Glutamatergic neuron (in vitro differentiated cells): ENCODE results near the gene LZTR1. TPM values are rescaled to one million over a fixed set of nuclear protein-coding genes. Genes with fewer than 3 reads are reported as not detected.

Experiments used
- DNase-seq: peaks from one replicate; pipeline ENCODE4 v3.0.0; 2022
- H3K27ac Mint-ChIP-seq: one replicate; pipeline ENCODE4 v1.8.0; 2020; ENCODE audit warnings: mild to moderate bottlenecking, mixed read lengths, inconsistent platforms; ENCODE audit not compliant: unreplicated experiment
- H3K27me3 Mint-ChIP-seq: one replicate; pipeline ENCODE4 v1.8.0; 2020; ENCODE audit warnings: mild to moderate bottlenecking, moderate library complexity, mixed read lengths, inconsistent platforms; ENCODE audit not compliant: unreplicated experiment
- H3K36me3 Mint-ChIP-seq: one replicate; pipeline ENCODE4 v1.8.0; 2020; ENCODE audit warnings: mild to moderate bottlenecking, mixed read lengths, inconsistent platforms; ENCODE audit not compliant: unreplicated experiment
- H3K4me1 Mint-ChIP-seq: one replicate; pipeline ENCODE4 v1.8.0; 2020; ENCODE audit warnings: mild to moderate bottlenecking, low read depth, mixed read lengths, inconsistent platforms; ENCODE audit not compliant: unreplicated experiment
- H3K4me3 Mint-ChIP-seq: one replicate; pipeline ENCODE4 v1.8.0; 2020; ENCODE audit warnings: mild to moderate bottlenecking, mixed read lengths, inconsistent platforms; ENCODE audit not compliant: unreplicated experiment
- H3K9me3 Mint-ChIP-seq: one replicate; pipeline ENCODE4 v1.8.0; 2020; ENCODE audit warnings: mild to moderate bottlenecking, moderate library complexity, mixed read lengths, inconsistent platforms; ENCODE audit not compliant: unreplicated experiment
- CTCF ChIP-seq: fragments of 200-600 bp; sonication (generic); IDR thresholded peaks from one replicate; pipeline ENCODE4 v1.5.0; 2021; ENCODE audit not compliant: partially characterized antibody, unreplicated experiment
- total RNA-seq: library from RNA; stranded (reverse); fragmentation: NEBNext Ultra II Directional; extraction: Animal tissue kit (Norgen Biotek cat#: 25700); gene quantifications from one replicate; pipeline ENCODE4 v1.2.1, GENCODE V29; 2021; ENCODE audit not compliant: unreplicated experiment

Gene LZTR1
- total RNA-seq, 1 donor from 2014 or later = 165 TPM

GRCh38 chr22:21025763-21026755 is 44.0 kb downstream of the LZTR1 start:
- no peak for TF ChIP-seq CTCF
- no peak overlapping the region for H3K4me3 Mint-ChIP-seq

GRCh38 chr22:21026783-21027692 is 44.9 kb downstream of the LZTR1 start:
- no peak overlapping the region for H3K27ac Mint-ChIP-seq
- no peak for TF ChIP-seq CTCF
- H3K9me3 Mint-ChIP-seq = peaks cover 12% of the 10 kb centered on the region
- H3K36me3 Mint-ChIP-seq = no peaks in the 10 kb centered on the region
- peaks cover 11% of the 10 kb centered on the region for H3K4me1 Mint-ChIP-seq
- H3K27me3 Mint-ChIP-seq = peaks cover 11% of the 10 kb centered on the region
- H3K4me3 Mint-ChIP-seq = no peak overlapping the region
- DNase-seq = no peak

More at GRCh38 chr22:21025763-21026755, 44.0 kb downstream of the LZTR1 start:
- Mint-ChIP-seq H3K27ac (no peak overlapping the region), H3K36me3 (no peaks in the 10 kb centered on the region), H3K9me3 (peaks cover 12% of the 10 kb centered on the region), H3K4me1 (peaks cover 11% of the 10 kb centered on the region), H3K27me3 (peaks cover 11% of the 10 kb centered on the region)
- no peak for DNase-seq

DNA sequence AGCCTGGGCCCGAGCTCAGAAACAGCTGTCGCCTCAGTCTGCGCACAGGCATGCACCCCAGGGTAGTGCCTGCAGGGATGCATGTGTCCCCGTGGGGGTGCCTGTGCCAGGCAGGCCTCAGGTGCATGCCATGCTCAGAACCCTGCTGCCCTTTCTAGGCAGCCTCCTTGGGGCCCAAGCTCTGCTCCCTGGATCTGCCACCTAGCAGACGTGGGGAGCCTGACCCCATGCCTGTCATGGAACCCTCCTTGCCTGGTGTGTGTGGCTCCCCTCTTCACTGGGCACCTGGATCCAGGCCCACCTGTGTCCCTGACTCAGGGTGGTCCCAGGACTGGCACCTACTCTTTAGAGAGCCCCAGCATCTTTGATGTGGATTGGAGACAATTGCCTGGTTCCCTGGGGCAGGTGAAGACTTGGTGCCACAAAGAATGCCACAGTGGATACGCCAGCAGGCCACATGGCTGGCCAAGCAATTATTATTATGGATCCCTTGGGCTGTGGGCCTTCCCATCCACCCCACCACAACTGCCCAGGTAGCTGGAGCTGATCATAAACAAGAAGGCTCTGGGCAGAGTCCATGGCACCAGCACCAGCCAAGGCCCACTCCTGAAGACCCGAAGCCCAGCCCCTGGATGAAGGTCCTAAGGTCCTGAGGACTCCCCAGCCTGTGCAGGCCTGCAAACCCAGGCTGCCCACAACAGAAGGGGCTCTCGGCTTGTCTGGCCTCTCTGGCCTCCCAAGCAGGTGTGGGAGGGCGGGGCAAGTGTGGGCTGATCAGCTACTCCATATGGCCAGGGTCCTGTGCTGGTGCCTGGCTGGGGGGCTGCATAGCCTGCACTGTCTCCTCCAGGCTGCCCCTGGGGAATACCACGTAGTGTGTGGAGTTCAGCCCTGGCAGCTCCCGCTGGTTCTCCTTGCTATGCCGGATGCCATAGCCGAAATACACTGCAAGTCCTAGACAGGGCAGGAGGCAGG is 46.5 kb downstream of the LZTR1 start:
- Mint-ChIP-seq H3K36me3 (no peaks in the 10 kb centered on the region), H3K4me1 (peaks cover 11% of the 10 kb centered on the region), H3K27me3 (peaks cover 11% of the 10 kb centered on the region), H3K9me3 (peaks cover 12% of the 10 kb centered on the region), H3K4me3 (no peak overlapping the region), H3K27ac (peak overlapping the region; percentile 55)
- DNase-seq = no peak
- no peak for TF ChIP-seq CTCF

GRCh38 chr22:21029486-21030025 is 47.5 kb downstream of the LZTR1 start:
- peaks cover 13% of the 10 kb centered on the region for H3K27me3 Mint-ChIP-seq
- H3K9me3 Mint-ChIP-seq = peaks cover 12% of the 10 kb centered on the region
- peak overlapping the region; percentile 20 for H3K4me3 Mint-ChIP-seq
- H3K4me1 Mint-ChIP-seq = peaks cover 11% of the 10 kb centered on the region
- DNase-seq = no peak
- no peak for TF ChIP-seq CTCF
- peak overlapping the region; percentile 55 for H3K27ac Mint-ChIP-seq
- H3K36me3 Mint-ChIP-seq = no peaks in the 10 kb centered on the region
